ENCODE data around the gene SREK1IP1. TPM values are rescaled to one million over a fixed set of nuclear protein-coding genes. Genes with fewer than 3 reads are reported as not detected.
"Not testable (repeated sequence)": the region's sequence is repeated elsewhere in the genome, so short reads cannot be mapped to it uniquely, and the experiment has no call there.

Gene SREK1IP1
- total RNA-seq, 6 experiments from 2014 or later = 4.2 to 9.9 (median 7.3) TPM

DNA sequence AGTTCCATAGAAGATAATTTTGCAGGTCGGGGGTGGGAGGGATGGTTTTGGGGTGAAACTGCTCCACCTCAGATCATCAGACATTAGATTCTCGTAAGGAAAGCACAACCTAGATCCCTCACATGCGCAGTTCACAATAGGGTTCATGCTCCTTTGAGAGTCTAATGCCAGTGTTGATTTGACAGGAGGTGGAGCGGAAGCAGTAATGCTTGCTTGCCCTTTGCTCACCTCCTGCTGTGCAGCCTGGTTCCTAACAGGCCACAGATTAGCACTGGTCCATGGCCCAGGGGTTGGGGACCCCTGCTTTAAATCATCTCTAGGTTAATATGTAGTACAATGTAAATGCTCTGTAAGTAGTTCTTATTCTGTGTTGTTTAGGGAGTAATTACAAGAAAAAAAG is 67.7 kb downstream of the SREK1IP1 start:
- H3K9me3 ChIP-seq = no peaks in the 10 kb centered on the region
- H3K27me3 ChIP-seq = no peaks in the 10 kb centered on the region
- H3K27ac ChIP-seq = no peak overlapping the region
- 72% methylated on average over 4 of the region's 4 CpGs for WGBS (ENCODE audit: insufficient coverage, low coverage, low lambda C conversion rate, missing lambda C conversion rate)
- no peak for DNase-seq
- intact Hi-C loops (cut with DNase I) = no loop called here
- no peak for ATAC-seq
- H3K4me3 ChIP-seq = no peak overlapping the region
- H3K4me1 ChIP-seq = no peaks in the 10 kb centered on the region
- H3K36me3 ChIP-seq = no peaks in the 10 kb centered on the region
- no peak for TF ChIP-seq POLR2A (IDR thresholded peaks at IDR 0.05)
- TF ChIP-seq, protein P1, sequence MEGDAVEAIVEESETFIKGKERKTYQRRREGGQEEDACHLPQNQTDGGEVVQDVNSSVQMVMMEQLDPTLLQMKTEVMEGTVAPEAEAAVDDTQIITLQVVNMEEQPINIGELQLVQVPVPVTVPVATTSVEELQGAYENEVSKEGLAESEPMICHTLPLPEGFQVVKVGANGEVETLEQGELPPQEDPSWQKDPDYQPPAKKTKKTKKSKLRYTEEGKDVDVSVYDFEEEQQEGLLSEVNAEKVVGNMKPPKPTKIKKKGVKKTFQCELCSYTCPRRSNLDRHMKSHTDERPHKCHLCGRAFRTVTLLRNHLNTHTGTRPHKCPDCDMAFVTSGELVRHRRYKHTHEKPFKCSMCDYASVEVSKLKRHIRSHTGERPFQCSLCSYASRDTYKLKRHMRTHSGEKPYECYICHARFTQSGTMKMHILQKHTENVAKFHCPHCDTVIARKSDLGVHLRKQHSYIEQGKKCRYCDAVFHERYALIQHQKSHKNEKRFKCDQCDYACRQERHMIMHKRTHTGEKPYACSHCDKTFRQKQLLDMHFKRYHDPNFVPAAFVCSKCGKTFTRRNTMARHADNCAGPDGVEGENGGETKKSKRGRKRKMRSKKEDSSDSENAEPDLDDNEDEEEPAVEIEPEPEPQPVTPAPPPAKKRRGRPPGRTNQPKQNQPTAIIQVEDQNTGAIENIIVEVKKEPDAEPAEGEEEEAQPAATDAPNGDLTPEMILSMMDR (IDR thresholded peaks at IDR 0.05) = no peak

DNA sequence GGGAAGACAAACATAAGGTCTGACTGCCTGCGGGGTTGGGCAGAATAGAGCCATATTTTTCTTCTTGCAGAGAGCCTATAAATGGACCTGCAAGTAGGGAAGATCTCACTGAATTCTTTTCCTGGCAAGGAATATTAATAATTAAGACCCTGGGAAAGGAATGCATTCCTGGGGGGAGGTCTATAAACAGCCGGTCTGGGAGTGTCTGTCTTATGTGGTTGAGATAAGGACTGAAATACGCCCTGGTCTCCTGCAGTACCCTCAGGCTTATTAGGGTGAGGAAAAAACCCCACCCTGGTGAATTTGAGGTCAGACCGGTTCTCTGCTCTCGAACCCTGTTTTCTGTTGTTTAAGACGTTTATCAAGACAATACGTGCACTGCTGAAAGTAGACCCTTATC is 72.1 kb downstream of the SREK1IP1 start:
- H3K27ac ChIP-seq; H3K4me3 ChIP-seq; H3K4me1 ChIP-seq; H3K36me3 ChIP-seq; H3K27me3 ChIP-seq; ATAC-seq; intact Hi-C loops (cut with DNase I); DNase-seq; H3K9me3 ChIP-seq: not testable (repeated sequence)
- 82% methylated on average over 3 of the region's 7 CpGs for WGBS (ENCODE audit: insufficient coverage, low coverage, low lambda C conversion rate, missing lambda C conversion rate)

DNA sequence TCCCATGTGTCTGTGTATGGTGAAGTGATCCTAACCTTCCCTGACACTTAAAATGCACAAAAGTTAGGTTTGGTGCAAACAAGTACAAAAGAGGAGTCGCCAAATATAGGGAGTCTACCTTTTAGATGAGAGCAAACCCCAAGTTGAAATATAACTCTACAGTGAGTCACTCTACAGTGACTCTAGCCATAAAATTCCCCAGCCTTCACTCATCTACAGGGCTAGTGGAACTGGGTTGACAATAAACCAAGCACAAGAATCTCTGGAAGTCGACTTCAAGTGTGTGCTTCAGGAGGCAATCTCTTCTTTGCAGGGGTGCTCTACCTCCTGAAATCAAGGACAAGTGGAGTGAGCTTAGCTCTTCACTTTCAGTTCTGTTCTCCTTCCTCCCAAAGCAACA is 74.9 kb downstream of the SREK1IP1 start:
- intact Hi-C loops (cut with DNase I) = no loop called here
- DNase-seq (no peak), ATAC-seq (no peak)
- Histone ChIP-seq H3K27me3 (peaks cover 0 to 7% of the 10 kb centered on the region in 2 donors), H3K4me3 (no peak overlapping the region), H3K27ac (no peak overlapping the region), H3K36me3 (no peaks in the 10 kb centered on the region), H3K9me3 (no peaks in the 10 kb centered on the region), H3K4me1 (peaks cover 0 to 8% (median 0%) of the 10 kb centered on the region in 4 donors)
- TF ChIP-seq POLR2A (IDR thresholded peaks at IDR 0.05) = no peak
- TF ChIP-seq, protein P1 (IDR thresholded peaks at IDR 0.05) = no peak
- WGBS (ENCODE audit: insufficient coverage, low coverage, low lambda C conversion rate, missing lambda C conversion rate) = 39% methylated on average over 2 of the region's 2 CpGs

DNA sequence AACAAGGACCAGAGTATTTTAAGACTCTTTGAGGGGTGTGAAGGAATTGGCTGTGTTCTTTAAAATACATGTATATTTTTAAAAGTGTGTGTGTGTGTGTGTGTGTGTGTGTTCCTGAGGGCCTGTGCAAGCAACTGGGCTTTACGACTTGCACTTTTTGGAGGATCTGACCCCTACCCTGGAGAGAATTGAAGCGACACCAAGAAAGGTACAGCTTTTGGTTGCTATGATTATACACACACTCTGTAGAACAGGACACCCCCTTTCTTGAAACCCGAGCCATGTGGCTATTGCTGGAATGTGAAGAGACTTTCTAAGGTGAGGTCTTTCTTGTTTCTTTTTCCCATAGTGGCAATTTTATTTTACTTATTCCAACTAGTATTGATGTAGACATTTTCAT is 77.2 kb downstream of the SREK1IP1 start:
- no peaks in the 10 kb centered on the region for H3K9me3 ChIP-seq
- ATAC-seq = no peak
- peaks cover 0 to 8% (median 0%) of the 10 kb centered on the region in 4 donors for H3K4me1 ChIP-seq
- H3K4me3 ChIP-seq = no peak overlapping the region
- H3K27me3 ChIP-seq = peaks cover 0 to 7% of the 10 kb centered on the region in 2 donors
- H3K36me3 ChIP-seq = no peaks in the 10 kb centered on the region
- 16% methylated on average over 2 of the region's 3 CpGs for WGBS (ENCODE audit: insufficient coverage, low coverage, low lambda C conversion rate, missing lambda C conversion rate)
- TF ChIP-seq, protein P1 (IDR thresholded peaks at IDR 0.05) = no peak
- TF ChIP-seq POLR2A (IDR thresholded peaks at IDR 0.05) = no peak
- no peak overlapping the region for H3K27ac ChIP-seq
- intact Hi-C loops (cut with DNase I) = no loop called here
- no peak for DNase-seq

DNA sequence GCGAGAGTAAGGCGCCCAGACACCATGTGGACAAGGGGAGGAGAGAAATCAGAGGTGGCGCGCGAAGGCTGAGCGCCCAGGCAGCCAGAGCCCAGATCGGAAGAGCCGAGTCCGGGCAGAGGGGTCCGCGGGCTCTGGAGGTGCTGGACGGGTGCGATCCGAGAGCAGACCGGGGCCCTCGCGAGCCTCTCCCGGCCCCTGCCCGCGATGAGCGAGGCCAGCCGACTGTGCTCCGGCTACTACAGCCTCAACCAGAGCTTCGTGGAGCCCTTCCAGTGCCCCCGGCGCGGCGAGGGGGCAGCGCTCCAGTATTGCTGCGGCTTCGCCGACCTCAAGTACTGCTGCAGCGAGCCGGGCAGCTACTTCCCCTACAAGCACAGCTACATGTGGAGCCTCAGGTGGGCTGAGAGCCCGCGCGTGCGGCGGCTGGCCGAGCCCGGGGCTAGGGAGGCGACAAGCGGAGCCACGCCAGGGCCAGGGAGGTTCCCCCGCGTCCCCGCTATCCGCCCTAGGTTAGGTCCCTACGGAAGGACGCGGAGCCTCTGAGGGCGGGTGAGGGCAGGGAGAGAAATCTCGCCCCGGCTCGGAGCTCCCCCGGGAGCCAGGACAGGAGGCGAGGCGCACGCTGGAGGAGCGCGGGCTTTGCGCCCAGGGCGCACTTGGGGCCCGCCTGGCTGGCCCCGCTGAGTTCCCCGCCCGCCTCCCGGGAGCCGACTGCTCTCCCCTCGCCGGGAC is 77.9 kb downstream of the SREK1IP1 start, which contains the start of gene SHISAL2B:
Gene SHISAL2B, plus strand, starts transcription at position 87 of the 735 bp plus-strand sequence. Its CDS starts 121 bp downstream, at position 208.
- WGBS (ENCODE audit: insufficient coverage, low coverage, low lambda C conversion rate, missing lambda C conversion rate) = 0% methylated on average over 5 of the region's 71 CpGs
- H3K4me1 ChIP-seq = peaks cover 0 to 8% (median 0%) of the 10 kb centered on the region in 4 donors

More for the DNA sequence above, 77.9 kb downstream of the SREK1IP1 start, which contains the start of gene SHISAL2B:
- H3K27ac ChIP-seq = no peak within 1 kb of the TSS
- no peaks in the 10 kb centered on the region for H3K9me3 ChIP-seq
- ATAC-seq (peak in 2 of 4 donors; percentile 28 to 44), DNase-seq (peak in 1 of 3 donors; percentile 39)
- H3K4me3 ChIP-seq = no peak within 1 kb of the TSS
- intact Hi-C loops (cut with DNase I) = no loop called here
- H3K27me3 ChIP-seq = peaks cover 0 to 7% of the 10 kb centered on the region in 2 donors
- TF ChIP-seq, protein P1 (IDR thresholded peaks at IDR 0.05) = no peak
- no peak for TF ChIP-seq POLR2A (IDR thresholded peaks at IDR 0.05)
- no peaks in the 10 kb centered on the region for H3K36me3 ChIP-seq
